Panc1 (cell line): ENCODE data around the gene PRAMEF33. TPM values are rescaled to one million over a fixed set of nuclear protein-coding genes. Genes with fewer than 3 reads are reported as not detected.
"Not testable (repeated sequence)": the region's sequence is repeated elsewhere in the genome, so short reads cannot be mapped to it uniquely, and the experiment has no call there.

Source experiments
- ATAC-seq: fragments of 200-7000 bp; cut with Tn5 transposase; 2 replicates; pipeline ENCODE4 v1.9.1; 2020; ENCODE audit warnings: mild to moderate bottlenecking, moderate library complexity
- BruUV-seq: library from RNA; stranded (reverse); fragments of 400-500 nt; replicated peaks from 2 replicates; lab custom pipeline; 2021; lab: Mats Ljungman, UMichigan
- CTCF ChIA-PET: fragments of 300-600 bp; sonication (Branson Sonifier 250); formaldehyde crosslinking; loops from one replicate; lab custom pipeline; 2022; ENCODE audit warnings: antibody characterized with exemption; lab: Charles Lee
- POLR2A ChIA-PET: fragments of 300-600 bp; sonication (Branson Sonifier 250); formaldehyde crosslinking; loops from one replicate; lab custom pipeline; 2022; ENCODE audit warnings: antibody characterized with exemption; lab: Charles Lee
- DNase-seq: peaks from one replicate; pipeline ENCODE4 v3.0.0-alpha.2; 2010; ENCODE audit warnings: low read depth, low spot score
- H3K27ac ChIP-seq: 2 replicates; pipeline ENCODE4 v1.5.1; 2011; ENCODE audit warnings: mild to moderate bottlenecking, low read length, inconsistent platforms
- H3K27me3 ChIP-seq: fragments of 200-500 bp; sonication (Bioruptor generic); 2 replicates; pipeline ENCODE4 v1.6.0; 2014; ENCODE audit warnings: low read length, inconsistent platforms; ENCODE audit not compliant: control insufficient read depth, insufficient read depth
- H3K36me3 ChIP-seq: fragments of 200-500 bp; sonication (Bioruptor generic); 2 replicates; pipeline ENCODE4 v1.5.1; 2014; ENCODE audit warnings: inconsistent platforms, mild to moderate bottlenecking, low read length, moderate library complexity; ENCODE audit not compliant: control insufficient read depth, insufficient read depth
- H3K4me1 ChIP-seq: 2 replicates; pipeline ENCODE4 v1.5.1; 2011; ENCODE audit warnings: inconsistent platforms, mild to moderate bottlenecking, low read length, moderate library complexity; ENCODE audit not compliant: control insufficient read depth, insufficient read depth
- H3K4me3 ChIP-seq, 2 experiments: 2 replicates each; pipeline ENCODE4 v1.5.1; 2011 to 2012; ENCODE audit warnings: low read depth in 2 of 2, low read length in 2 of 2, mild to moderate bottlenecking in 2 of 2, inconsistent platforms in 1 of 2, moderate library complexity in 1 of 2
- H3K9me3 ChIP-seq: fragments of 200-500 bp; sonication (Bioruptor generic); 2 replicates; pipeline ENCODE4 v1.5.1; 2014; ENCODE audit warnings: low read depth, mild to moderate bottlenecking, inconsistent platforms, low read length, moderate library complexity; ENCODE audit not compliant: control insufficient read depth, insufficient read depth
- in situ Hi-C: cut with HindIII; loops from 2 replicates; pipeline ENCODE4 v1.10.0; 2016; ENCODE audit warnings: low sequenced_read_pairs, low pct_unique_long_range_greater_than_20kb
- intact Hi-C: fragments of 100-400 bp; cut with micrococcal nuclease; formaldehyde crosslinking; loops from one replicate; pipeline ENCODE4 v1.10.0; 2022; ENCODE audit not compliant: unreplicated experiment
- total RNA-seq: library from RNA; stranded (reverse); gene quantifications from one replicate; pipeline ENCODE4 v1.2.1, GENCODE V29; 2021; ENCODE audit not compliant: unreplicated experiment

Gene PRAMEF33
- total RNA-seq, 1 experiment from 2014 or later = not detected

GRCh38 chr1:13297216-13297931 lies 6.0 kb upstream of the PRAMEF33 start:
- in situ Hi-C loops, BruUV-seq, ATAC-seq, POLR2A ChIA-PET, H3K36me3 ChIP-seq, CTCF ChIA-PET, H3K4me3 ChIP-seq, DNase-seq, H3K27me3 ChIP-seq, H3K27ac ChIP-seq, H3K9me3 ChIP-seq, H3K4me1 ChIP-seq, intact Hi-C loops: not testable (repeated sequence)

DNA sequence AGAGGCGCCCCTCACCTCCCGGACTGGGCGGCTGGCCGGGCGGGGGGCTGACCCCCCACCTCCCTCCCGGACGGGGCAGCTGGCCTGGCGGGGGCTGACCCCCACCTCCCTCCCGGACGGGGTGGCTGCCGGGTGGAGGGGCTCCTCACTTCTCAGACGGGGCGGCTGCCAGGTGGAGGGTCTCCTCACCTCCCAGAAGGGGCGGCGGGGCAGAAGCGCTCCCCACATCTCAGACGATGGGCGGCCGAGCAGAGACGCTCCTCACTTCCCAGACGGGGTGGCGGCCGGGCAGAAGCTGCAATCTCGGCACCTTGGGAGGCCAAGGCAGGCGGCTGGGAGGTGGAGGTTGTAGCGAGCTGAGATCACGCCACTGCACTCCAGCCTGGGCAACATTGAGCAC lies 4.6 kb upstream of the PRAMEF33 start:
- H3K27ac ChIP-seq, BruUV-seq, H3K4me3 ChIP-seq, H3K9me3 ChIP-seq, POLR2A ChIA-PET, intact Hi-C loops, H3K4me1 ChIP-seq, CTCF ChIA-PET, H3K36me3 ChIP-seq, DNase-seq, ATAC-seq, H3K27me3 ChIP-seq, in situ Hi-C loops: not testable (repeated sequence)

DNA sequence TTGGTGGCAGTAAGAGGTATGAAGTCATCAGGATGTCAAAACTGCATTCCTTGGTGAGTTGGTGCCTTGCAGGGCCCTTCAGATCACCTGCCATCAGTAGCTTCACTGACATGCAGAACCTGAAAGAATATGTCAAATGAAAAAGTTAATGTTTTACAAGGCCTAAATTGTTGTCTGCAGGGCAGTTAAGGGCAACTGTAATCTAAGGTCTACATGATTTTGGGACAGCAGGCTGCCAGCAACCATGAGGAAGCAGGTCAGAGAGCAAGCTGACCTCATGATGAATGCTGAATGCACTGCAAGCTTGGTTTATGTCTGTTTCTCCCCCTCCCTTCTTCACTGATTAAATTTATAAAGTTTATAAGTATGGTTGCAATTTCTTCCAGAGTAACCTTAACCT lies 1.1 kb upstream of the PRAMEF33 start:
- H3K36me3 ChIP-seq, H3K4me3 ChIP-seq, H3K27me3 ChIP-seq, intact Hi-C loops, BruUV-seq, H3K9me3 ChIP-seq, DNase-seq, H3K27ac ChIP-seq, in situ Hi-C loops, POLR2A ChIA-PET, ATAC-seq, H3K4me1 ChIP-seq, CTCF ChIA-PET: not testable (repeated sequence)

- POLR2A ChIA-PET, CTCF ChIA-PET, ATAC-seq: not testable (repeated sequence)
Observed at GRCh38 chr1:13315281-13315680, 11.9 kb downstream of the PRAMEF33 start, which contains the start of gene PRAMEF15. TSS of gene PRAMEF15 (plus strand) at chr1:13315581. CDS start at chr1:13318408, 2,827 bp downstream.

DNA sequence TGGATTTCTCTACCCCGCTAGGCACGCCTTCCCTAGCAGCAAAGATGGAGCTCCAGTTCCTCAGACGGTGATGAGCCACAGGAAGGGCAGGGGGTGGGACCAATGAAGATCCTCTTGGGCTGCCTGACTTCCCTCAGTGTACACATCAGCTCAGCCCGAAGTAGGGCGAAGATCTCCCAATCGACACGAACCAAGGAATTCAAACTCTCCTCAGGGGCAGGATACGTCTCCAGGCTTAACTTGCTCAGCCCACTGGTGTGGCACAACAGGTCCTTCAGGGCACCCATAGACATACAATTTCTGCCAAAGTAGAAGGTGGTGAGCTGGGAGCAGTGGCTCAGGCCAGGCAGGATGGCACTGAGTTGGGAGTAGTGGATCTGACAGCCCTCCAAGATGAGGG lies 39.2 kb downstream of the PRAMEF33 start:
- POLR2A ChIA-PET, DNase-seq, intact Hi-C loops, BruUV-seq, in situ Hi-C loops, ATAC-seq, H3K4me1 ChIP-seq, H3K27ac ChIP-seq, H3K9me3 ChIP-seq, H3K36me3 ChIP-seq, CTCF ChIA-PET, H3K27me3 ChIP-seq, H3K4me3 ChIP-seq: not testable (repeated sequence)

More at GRCh38 chr1:13315281-13315680, 11.9 kb downstream of the PRAMEF33 start, which contains the start of gene PRAMEF15:
- H3K27me3 ChIP-seq, H3K9me3 ChIP-seq, H3K36me3 ChIP-seq, H3K27ac ChIP-seq, H3K4me1 ChIP-seq, BruUV-seq, H3K4me3 ChIP-seq, intact Hi-C loops, in situ Hi-C loops, DNase-seq: not testable (repeated sequence)

DNA sequence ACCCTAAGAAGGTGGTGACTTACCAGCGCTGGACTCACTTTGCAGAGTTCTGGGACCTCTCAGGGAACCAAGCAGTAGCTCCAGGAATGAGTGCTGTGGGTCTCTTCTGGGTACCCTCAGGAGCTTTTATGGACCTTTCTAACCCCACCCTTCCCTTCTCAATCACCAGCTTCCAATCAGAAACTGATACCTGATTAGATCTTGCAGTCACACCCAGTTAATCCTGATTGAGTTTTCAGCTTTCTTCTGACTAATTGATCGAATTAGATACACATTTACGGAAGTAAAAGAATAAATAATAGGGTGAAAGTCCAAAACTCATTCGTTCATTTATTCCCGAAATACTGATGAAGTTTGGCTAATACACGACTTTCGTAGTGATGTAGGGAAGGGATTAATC lies 43.7 kb downstream of the PRAMEF33 start, which contains the start of gene PRAMEF14:
PRAMEF14 (minus strand) TSS at position 101 of the 400 bp plus-strand sequence. CDS start 1,820 bp downstream, outside the sequence.
- in situ Hi-C loops, POLR2A ChIA-PET, H3K9me3 ChIP-seq, intact Hi-C loops, ATAC-seq, H3K4me1 ChIP-seq, H3K27me3 ChIP-seq, H3K27ac ChIP-seq, H3K4me3 ChIP-seq, H3K36me3 ChIP-seq, BruUV-seq, DNase-seq, CTCF ChIA-PET: not testable (repeated sequence)

GRCh38 chr1:13353476-13353875 lies 50.1 kb downstream of the PRAMEF33 start:
- POLR2A ChIA-PET, BruUV-seq, intact Hi-C loops: not testable (repeated sequence)

More at GRCh38 chr1:13353476-13353875, 50.1 kb downstream of the PRAMEF33 start:
- H3K4me3 ChIP-seq, DNase-seq, H3K27ac ChIP-seq, H3K4me1 ChIP-seq, H3K27me3 ChIP-seq, CTCF ChIA-PET, in situ Hi-C loops, ATAC-seq, H3K9me3 ChIP-seq, H3K36me3 ChIP-seq: not testable (repeated sequence)
